Glomerular endothelial cell (primary cell): ENCODE results near the gene PPIG. TPM values are rescaled to one million over a fixed set of nuclear protein-coding genes. Genes with fewer than 3 reads are reported as not detected.
"Not testable (repeated sequence)": the region's sequence is repeated elsewhere in the genome, so short reads cannot be mapped to it uniquely, and the experiment has no call there.

Experiments
- DNase-seq: peaks from one replicate; pipeline ENCODE4 v3.0.0-alpha.2; 2011; ENCODE audit warnings: low read depth, low spot score; ENCODE audit errors: extremely low read depth
- total RNA-seq: library from RNA; depleted of rRNA; stranded (reverse); fragments of >200 nt; gene quantifications from 2 replicates; pipeline ENCODE4 v1.2.3, GENCODE V29; 2015

PPIG gene
- total RNA-seq, 1 donor from 2014 or later, result 21.2 TPM

DNA sequence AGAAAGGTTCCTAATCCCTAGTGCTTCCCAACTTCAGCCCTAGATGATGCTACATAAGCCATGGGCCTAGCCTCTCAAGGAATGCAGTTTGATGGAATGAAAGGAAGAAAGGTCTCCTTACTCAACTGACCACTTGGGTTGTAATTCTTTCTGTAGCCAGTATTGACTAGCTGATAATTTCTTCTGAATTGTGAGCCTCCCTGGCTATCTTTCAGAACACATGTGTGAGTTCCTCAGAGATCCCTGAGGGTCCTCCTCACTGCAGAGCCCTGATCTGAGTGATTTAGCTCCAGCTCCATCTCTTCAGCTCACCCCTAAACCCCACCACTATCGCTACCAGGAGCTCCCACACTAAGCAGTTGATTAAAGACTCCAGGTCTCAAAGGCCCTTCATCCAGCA, 78.6 kb downstream of the PPIG start:
- DNase-seq, result no peak

DNA sequence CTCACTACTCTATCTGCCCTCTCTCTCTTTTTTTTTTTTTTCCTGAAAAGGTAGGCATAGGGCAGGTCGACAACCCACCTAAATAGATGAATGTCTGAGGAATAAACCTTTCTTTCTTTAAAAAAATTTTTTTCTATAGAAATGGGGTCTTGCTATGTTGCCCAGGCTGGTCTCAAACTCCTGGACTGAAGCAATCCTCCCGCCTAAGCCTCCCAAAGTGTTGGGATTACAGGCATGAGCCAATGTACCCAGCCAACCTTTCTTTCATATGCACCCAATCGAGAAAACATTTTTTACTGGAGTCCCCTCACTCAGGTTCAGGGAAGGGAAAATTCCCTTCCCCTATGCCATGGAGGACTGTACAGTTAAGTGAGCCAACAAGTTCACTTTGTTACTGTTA, 79.1 kb downstream of the PPIG start:
- no peak for DNase-seq

DNA sequence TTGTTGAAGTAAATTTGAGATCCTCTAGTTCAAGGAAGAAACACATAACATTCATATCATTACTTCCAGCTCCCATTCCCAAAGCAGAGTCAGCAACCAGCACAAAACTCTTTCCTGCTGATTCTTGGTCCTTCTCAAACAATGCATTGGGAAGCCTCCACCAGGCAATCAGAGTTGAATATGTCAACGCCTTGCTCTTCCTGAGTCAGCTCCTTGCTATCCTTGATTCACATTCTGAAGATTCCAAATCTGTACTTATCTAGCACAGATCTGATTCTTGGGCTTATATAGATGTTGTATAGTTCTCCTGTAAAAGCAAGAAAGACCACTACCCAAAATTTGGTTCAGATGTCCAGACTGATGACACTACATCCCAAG, 80.4 kb downstream of the PPIG start:
- no peak for DNase-seq

DNA sequence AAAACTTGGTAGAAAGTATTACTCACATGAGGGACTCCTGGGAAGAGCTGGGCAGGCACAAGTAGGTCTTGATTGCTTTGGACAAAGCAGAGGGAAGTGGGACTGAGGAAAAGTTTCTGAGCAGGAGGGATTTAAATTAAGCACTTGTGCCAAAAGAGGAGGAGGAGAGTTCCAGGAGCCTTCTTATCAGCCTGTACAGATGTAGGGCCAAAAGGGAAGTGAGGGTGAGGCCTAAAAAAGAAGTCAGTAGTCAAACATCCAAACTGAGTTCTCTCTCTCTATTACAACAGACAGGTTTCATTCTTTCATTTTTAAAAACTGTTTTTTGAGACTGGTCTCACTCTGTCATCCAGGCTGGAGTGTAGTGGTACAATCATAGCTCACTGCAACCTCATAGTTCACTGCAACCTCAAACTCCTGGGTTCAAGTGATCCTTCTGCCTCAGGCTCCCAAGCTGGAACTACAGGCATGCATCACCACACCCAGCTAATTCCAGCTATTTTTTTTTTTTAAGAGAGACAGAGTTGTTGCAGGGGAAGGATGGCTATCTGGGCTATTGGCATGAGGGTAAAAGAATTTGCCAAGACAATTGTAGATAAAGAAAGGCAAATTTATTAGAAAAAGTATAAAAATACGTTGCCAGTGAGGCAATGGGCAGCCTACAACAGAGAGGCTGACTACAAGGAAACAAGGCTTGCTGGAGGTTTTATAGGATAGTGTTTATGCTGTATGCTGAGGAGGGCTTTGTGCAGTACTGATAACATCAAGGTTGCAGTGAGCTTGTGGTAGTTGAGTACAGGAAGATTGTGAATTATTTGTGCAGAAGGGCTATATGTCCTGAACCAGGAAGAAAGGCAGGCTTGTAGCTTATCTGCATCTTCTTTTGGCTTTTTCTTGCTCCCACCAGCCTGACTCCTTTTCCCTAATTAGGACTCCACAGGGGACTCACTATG, 81.1 kb downstream of the PPIG start:
- no peak for DNase-seq

DNA sequence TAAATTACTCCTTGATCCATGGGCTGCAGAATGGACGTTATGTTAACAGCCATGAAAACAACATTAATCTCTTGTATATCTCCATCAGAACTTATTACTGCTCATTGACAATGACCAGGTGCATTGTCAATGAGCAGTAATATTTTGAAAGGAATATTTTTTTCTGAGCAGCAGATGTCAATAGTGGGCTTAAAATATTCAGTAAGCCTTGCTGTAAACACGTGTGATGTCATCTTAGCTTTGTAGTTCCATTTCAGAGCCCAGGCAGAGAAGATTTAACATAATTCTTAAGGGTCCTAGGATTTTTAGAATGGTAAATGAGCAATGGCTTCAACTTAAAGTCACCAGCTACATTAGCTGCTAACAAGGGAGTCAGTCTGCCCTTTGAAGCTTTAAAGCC, 83.4 kb downstream of the PPIG start:
- DNase-seq, result no peak

DNA sequence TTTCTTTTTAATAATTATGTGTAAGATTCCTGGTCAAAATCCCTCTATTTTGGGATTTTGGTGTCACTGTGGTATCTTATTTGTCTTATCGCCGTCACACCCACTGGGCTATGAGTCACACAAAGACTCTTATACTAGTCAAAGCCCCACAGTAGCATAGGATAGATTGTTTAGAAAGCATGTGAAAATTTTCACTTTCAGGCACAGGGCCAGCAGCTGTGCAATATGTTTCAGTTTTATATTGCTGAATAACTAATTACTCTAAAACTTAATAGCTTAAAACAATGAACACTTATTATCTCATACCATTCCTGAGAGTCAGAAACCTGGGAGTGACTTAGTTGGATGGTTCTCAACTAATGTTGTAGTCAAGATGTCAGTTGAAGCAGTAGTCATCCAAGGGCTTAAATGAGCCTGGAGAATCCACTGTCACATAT, 86.1 kb downstream of the PPIG start:
- no peak for DNase-seq

DNA sequence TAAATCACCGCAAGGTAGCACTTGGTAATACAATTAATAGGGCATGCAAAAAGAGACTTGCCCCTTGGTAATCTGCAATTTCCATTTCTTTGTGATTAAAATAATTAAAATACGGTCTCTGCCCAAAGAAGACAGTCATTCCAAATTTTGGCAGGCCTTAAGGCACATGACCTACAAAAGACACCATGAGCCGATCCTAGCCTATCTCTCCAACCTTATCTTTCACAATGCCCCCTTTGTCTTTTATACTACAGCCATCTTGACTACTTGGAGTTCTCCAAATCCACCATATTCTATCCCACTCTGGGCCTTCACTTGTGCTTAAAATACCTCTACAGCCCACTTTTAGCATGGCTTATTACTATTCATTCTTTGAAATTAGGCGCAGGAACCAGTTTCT, 86.8 kb downstream of the PPIG start:
- DNase-seq, result no peak

DNA sequence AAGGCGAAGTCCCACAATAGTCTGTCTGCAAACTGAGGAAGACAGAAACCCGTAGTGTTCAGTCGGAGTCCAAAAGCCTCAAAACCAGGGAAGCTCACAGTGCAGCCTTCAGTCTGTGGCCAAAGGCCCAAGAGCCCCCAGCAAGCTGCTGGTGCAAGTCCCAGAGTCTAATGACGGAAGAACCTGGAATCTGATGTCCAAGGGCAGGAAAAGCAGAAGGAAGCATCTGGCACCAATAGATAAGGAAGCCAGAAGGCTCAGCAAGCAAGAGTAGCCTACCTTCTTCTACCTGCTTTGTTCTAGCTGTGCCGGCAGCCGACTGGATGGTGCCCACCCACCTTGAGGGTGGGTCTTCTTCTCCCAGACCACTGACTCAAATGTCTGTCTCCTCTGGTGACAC, 88.3 kb downstream of the PPIG start:
- no peak for DNase-seq

DNA sequence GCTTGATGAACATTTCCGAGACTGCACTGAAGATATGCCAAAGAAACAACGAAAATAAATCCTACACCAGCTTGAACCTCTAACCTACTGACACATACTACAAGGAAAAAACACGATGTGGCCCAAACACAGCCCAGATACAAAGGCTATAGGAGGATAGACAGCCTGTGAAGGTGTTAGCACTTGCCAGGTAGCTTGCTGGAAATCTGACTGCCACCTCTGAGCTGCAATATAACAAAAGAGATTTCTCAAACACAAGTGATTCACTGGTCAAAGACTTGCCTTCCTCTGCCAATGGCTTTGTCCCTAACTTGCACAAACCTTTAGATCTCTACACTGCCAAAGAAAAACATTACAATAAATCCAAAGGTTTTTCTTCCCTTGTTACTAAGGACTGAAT, 89.0 kb downstream of the PPIG start:
- DNase-seq, result no peak

DNA sequence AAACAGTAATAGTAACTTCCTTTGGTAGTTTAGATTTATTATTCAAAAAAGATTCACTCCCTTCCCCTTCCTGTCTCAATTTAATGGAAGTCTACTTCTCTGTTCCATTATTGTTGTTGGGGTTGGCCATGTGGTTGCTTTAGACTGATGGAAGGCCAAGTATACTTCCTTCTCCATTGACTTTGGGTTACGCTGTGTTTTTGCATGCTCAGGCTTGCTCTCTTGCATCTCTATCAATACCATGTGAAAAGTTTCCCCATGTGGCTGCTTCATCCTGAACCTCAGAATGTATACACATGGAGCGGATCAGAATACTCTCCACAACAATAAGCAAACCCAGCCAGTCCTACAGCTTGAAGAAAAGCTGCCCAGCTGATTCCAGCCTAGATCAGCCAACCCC, 89.8 kb downstream of the PPIG start:
- no peak for DNase-seq

DNA sequence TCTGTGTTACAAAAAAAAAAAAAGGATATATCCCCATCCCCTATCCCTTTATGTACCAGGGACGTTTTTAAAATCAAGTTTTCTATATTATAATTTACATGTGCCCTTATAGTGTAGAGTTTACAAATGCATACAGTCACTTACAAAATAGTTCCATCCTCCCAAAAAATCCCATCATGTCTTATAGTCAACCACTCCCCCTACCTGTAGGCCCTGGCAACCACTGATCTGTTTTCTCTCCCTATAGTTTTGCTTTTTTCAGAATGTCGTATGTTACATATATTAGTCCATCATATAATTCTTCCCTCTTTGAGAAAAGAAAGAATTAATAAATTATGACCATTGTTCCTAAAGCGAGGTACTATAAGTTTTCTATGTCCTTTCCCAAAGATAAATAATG, 92.2 kb downstream of the PPIG start:
- no peak for DNase-seq

DNA sequence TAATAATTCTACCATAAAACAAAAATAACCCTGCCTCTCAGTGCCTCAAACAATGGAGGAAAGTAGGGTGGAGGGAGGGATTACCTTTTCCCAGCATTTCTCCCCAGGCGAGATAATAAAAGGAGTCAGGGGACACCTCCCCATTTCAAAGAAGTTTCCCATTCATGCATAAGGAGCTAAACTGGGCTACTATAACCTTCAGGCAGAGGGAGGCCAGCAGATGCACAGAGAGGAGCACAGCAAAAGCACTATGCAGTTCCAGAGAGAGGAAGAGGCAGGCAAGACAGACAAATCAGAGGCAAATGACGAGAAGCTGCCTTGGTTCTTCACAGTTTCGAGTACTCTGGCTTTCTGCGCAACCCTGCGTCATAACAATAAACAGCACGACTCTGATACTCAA, 92.7 kb downstream of the PPIG start:
- DNase-seq, result no peak

DNA sequence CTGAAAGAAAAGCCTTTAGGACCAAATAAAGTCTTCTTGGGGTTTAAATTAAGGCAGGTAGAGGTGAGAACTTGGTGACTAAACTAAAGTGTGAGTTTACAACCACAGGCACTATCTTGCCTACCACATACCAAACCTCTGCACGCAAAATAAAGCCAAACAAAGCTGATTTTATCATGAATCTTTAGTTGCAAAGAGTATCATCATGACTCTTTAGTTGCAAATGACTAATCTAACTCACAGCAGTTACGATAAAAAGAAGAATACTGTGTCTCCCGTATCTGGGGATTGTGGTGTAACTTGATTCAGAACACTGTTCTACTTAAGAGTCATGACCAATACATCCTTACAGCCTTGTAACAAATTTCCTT, 98.9 kb downstream of the PPIG start:
- DNase-seq, result no peak

DNA sequence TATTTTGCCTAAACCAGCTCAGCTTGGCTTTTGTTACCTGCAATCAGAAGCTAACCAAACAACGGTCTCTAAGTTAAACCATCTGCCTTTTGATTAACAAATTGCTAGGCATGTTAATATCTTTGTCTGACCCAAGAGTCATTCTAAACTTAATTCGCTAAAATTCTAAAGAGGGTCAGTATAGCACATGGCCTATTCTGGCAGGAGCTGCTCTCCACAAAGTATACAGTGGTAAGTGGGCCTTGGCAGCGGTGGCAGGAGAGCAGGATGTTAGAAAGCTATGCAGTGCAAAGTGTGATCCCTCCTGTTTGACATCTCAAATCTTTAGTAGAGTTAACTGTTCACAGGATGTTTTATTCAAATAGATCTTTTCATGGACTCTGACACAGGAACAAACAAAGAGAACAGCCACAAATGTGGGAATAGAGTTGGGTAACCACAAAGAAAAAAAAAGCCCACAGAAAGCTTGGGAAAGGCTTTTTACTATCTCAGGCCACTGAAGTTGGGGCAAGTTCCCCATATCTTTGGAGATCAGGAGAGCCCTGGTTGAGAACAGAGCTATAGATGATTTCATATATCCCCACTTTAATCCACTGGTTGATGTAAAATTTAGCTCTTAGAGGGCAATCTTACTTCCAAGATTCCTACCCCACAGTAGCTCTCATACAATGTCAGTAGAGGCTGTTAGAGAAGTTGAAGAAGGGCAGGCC, 99.4 kb downstream of the PPIG start:
- DNase-seq, result no peak

DNA sequence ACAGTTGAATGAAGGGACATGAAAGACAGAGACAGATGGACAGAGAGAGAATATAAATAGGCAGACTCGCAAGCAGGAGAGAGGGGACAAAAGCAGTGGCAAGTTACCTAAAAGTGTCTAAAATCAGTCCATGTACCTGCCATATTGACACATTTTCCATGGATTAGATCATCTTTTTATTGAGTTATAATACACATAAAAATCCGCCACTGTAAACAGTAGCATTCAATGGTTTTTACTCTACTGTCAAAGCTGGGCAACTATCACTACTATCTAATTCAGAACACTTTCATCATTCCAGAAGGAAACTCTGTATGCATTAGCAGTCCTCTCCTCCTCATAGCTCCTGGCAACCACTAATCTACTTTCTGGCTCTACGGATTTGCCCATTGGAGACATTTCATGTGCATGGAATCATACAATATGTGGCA, 100.0 kb downstream of the PPIG start:
- no peak for DNase-seq

DNA sequence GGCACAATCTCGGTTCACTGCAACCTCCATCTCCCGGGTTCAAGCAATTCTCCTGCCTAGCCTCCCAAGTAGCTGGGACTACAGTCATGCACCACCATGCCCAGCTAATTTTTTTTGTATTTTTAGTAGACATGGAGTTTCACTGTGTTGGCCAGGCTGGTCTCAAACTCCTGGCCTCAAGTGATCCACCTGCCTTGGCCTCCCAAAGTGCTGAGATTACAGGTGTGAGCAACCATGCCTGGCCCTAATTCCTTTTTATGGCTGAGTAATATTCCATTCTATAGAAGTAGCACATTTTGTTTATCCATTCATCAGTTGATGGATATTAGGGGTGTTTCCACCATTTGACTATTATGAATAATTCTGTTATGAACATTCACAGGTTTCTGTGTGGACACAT, 100.6 kb downstream of the PPIG start:
- not testable (repeated sequence) for DNase-seq

DNA sequence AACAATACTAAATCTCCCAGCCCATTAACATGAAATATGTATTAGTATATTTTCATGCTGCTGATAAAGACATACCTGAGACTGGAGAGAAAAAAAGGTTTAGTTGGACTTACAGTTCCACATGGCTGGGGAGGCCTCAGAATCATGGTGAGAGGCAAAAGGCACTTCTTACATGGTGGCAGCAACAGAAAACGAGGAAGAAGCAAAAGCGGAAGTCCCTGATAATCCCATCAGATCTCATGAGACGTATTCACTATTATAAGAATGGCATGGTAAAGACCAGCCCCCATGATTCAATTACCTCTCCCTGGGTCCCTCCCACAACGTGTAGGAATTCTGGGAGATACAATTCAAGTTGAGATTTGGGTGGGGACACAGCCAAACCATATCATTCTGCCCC, 102.7 kb downstream of the PPIG start:
- DNase-seq, result not testable (repeated sequence)

DNA sequence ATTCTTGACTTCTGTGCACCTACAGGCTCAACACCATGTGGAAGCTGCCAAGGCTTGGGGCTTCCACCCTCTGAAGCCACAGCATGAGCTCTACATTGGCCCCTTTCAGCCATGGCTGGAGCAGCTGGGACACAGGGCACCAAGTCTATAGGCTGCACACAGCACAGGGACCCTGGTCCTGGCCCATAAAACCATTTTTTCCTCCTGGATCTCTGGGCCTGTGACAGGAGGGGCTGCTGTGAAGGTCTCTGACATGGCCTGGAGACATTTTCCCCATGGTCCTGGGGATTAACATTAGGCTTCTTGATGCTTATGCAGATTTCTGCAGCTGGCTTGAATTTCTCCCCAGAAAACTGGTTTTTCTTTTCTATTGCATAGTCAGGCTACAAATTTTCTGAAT, 103.8 kb downstream of the PPIG start:
- not testable (repeated sequence) for DNase-seq

DNA sequence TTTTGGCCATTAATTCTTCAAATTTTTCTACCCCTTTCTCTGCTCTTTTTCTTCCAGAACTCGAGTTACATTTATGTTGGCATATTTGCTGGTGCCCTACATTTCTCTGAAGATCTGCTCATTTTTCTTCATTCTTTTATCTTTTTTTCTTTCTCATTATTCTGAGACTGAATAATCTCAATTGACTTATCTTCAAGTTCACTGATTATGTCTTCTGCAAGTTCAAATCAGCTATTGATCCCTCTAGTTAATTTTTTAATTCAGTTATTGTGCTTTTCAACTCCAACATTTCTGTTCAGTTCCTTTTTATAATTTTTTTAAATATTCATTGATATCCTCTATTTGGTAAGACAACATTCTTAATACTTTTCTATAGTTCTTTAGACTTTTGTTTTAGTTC, 106.8 kb downstream of the PPIG start:
- DNase-seq, result no peak
